SK-MEL-5 (cell line): ENCODE measurements around the gene R3HDM2. TPM values are rescaled to one million over a fixed set of nuclear protein-coding genes. Genes with fewer than 3 reads are reported as not detected.

Experiments
- DNase-seq: peaks from one replicate; pipeline ENCODE4 v3.0.0-alpha.2; 2016; ENCODE audit warnings: low read depth, low spot score
- in situ Hi-C: cut with HindIII; loops from 2 replicates; pipeline ENCODE4 v1.10.0; 2016; ENCODE audit warnings: low sequenced_read_pairs, high pct_unique_total_duplicates, low pct_unique_long_range_greater_than_20kb
- total RNA-seq: library from RNA; depleted of rRNA; stranded (reverse); fragments of >200 nt; shearing (Covaris generic); gene quantifications from 2 replicates; pipeline ENCODE4 v1.2.3, GENCODE V29; 2014

Gene R3HDM2
- total RNA-seq, 1 experiment from 2014 or later = 15.2 TPM

- in situ Hi-C loops = no loop called here
- DNase-seq = no peak
Measured at GRCh38 chr12:57272337-57273151, 158.3 kb downstream of the R3HDM2 start.

- in situ Hi-C loops = no loop called here
- peak; percentile 28 for DNase-seq
Measured at GRCh38 chr12:57270966-57271470, 159.8 kb downstream of the R3HDM2 start.

GRCh38 chr12:57268264-57268663 is 162.6 kb downstream of the R3HDM2 start:
- in situ Hi-C loops = no loop called here

GRCh38 chr12:57266681-57267080 is 164.2 kb downstream of the R3HDM2 start:
- no peak for DNase-seq
- in situ Hi-C loops = no loop called here

More at GRCh38 chr12:57268264-57268663, 162.6 kb downstream of the R3HDM2 start:
- DNase-seq = no peak

GRCh38 chr12:57263096-57263495 is 167.7 kb downstream of the R3HDM2 start:
- in situ Hi-C loops = no loop called here

GRCh38 chr12:57262126-57262822 is 168.6 kb downstream of the R3HDM2 start:
- DNase-seq = no peak
- in situ Hi-C loops = no loop called here

More at GRCh38 chr12:57263096-57263495, 167.7 kb downstream of the R3HDM2 start:
- no peak for DNase-seq

GRCh38 chr12:57261428-57261865 is 169.4 kb downstream of the R3HDM2 start:
- in situ Hi-C loops = no loop called here
- no peak for DNase-seq

- no peak for DNase-seq
- in situ Hi-C loops = no loop called here
Measured at GRCh38 chr12:57260366-57260765, 170.5 kb downstream of the R3HDM2 start.

GRCh38 chr12:57258977-57259970 is 171.6 kb downstream of the R3HDM2 start:
- DNase-seq = no peak
- in situ Hi-C loops = no loop called here

GRCh38 chr12:57255916-57256315 is 174.9 kb downstream of the R3HDM2 start:
- in situ Hi-C loops = no loop called here
- DNase-seq = no peak

- in situ Hi-C loops = no loop called here
- no peak for DNase-seq
Measured at GRCh38 chr12:57254506-57255280, 176.2 kb downstream of the R3HDM2 start.

- DNase-seq = no peak
- in situ Hi-C loops = no loop called here
Measured at GRCh38 chr12:57250956-57251355, 179.9 kb downstream of the R3HDM2 start, which contains the start of gene STAC3. Gene STAC3, minus strand, starts transcription at chr12:57251187. Its CDS starts 1,551 bp downstream, at chr12:57249636.

GRCh38 chr12:57250541-57250940 is 180.3 kb downstream of the R3HDM2 start:
- in situ Hi-C loops = no loop called here
- DNase-seq = no peak

- in situ Hi-C loops = no loop called here
- DNase-seq = no peak
Measured at GRCh38 chr12:57248934-57249742, 181.7 kb downstream of the R3HDM2 start.

- DNase-seq = no peak
- in situ Hi-C loops = no loop called here
Measured at GRCh38 chr12:57247041-57247440, 183.8 kb downstream of the R3HDM2 start.

- in situ Hi-C loops = no loop called here
- no peak for DNase-seq
Measured at GRCh38 chr12:57244312-57244696, 186.5 kb downstream of the R3HDM2 start.
